ENCODE measurements around the gene NAV2.

The NAV2 gene

DNA sequence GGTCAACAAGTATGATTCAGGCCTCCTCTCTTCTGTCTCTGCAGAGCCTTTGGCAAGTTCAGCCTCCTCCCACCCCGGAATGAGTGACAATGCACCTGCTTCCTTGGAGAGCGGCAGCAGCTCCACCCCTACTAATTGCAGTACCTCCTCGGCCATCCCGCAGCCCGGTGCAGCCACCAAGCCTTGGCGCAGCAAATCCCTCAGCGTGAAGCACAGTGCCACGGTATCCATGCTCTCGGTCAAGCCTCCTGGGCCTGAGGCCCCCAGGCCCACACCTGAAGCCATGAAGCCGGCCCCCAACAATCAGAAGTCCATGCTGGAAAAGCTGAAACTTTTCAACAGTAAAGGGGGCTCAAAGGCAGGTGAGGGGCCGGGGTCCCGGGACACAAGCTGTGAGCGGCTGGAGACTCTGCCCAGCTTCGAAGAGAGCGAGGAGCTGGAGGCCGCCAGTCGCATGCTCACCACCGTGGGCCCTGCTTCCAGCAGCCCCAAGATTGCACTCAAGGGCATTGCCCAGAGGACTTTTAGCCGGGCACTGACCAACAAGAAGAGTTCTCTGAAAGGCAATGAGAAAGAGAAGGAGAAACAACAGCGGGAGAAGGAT lies 220.6 kb downstream of the NAV2 start:
- DNase-seq: no peak

GRCh38 chr11:19933801-19934488 lies 221.3 kb downstream of the NAV2 start:
- DNase-seq: no peak

- DNase-seq: no peak
Observed at GRCh38 chr11:19934828-19935259, 222.2 kb downstream of the NAV2 start.

GRCh38 chr11:19935507-19935906 lies 222.9 kb downstream of the NAV2 start:
- DNase-seq: peak; percentile 66

GRCh38 chr11:19936461-19936860 lies 223.8 kb downstream of the NAV2 start:
- DNase-seq: no peak

DNA sequence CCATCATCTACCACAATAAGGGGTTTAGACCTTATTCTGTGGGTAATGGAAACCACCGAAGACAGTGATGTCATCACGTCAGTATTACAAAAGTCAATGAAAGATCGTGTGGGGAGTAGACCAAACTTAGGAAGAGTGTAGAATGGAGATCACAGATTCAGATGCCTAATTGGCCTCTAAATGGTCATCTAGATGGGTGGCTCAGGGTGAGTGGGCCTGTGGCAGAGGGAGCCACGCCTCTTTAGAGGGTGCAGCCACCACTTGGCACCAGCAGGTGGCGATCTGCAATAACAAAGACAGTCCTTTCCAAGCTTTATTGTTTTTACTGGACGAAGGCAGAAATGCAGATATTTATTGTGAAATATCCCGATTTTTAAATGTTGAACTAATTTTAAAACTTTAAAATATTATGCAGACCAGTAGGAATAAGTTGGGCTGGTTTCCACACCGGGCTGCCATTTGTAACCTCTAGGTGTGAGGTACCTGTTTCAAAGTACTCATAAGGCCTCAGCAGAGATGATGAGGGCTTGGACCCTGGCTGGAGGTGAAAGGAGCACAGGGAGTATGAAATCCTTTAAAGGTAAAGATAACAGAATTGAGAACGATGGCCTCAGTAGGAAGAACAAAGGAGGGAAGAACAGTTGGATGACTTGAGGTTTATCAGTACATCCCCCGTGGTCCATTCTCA lies 225.7 kb downstream of the NAV2 start:
- DNase-seq: peak; percentile 77

DNA sequence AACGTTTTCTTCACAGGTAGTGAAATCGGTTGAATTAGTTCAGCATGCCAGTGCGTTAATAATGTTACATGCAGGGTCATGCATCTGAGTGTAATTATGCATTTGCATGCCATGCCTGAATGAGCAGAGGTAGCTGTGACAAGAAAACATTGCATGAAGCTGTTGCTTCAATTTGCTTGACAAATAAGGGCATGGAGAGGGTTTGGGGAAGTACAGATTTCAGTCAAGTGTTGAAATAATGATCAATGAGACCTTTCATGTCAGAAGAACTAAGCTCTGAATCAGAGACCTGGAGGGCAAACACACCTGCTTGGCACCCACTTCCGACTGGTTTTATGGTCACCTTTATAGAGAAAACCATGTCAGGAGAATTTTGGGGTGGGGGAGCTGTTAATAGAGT lies 226.2 kb downstream of the NAV2 start:
- DNase-seq: peak; percentile 82

GRCh38 chr11:19939415-19939929 lies 226.8 kb downstream of the NAV2 start:
- DNase-seq: peak; percentile 54

- no peak for DNase-seq
Observed at GRCh38 chr11:19940831-19941230, 228.2 kb downstream of the NAV2 start.

DNA sequence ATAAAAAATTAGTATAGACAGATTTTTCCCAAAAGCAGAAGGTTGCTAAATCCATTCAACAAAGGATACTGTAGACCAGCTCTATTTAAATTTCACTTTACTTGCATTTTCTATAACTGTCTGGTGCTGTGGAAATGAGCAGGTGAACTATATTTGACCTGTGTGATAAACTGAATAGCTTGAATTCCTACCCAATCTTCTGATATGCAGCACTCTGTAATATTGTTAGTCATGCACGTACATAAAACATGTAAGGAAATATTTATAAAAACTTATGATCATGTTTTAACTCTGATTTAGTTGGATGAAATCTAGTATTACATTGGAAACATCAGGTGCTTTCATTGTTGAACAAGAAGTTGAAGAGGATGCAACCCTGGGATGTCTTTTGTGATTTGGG lies 234.0 kb downstream of the NAV2 start:
- DNase-seq: no peak

DNA sequence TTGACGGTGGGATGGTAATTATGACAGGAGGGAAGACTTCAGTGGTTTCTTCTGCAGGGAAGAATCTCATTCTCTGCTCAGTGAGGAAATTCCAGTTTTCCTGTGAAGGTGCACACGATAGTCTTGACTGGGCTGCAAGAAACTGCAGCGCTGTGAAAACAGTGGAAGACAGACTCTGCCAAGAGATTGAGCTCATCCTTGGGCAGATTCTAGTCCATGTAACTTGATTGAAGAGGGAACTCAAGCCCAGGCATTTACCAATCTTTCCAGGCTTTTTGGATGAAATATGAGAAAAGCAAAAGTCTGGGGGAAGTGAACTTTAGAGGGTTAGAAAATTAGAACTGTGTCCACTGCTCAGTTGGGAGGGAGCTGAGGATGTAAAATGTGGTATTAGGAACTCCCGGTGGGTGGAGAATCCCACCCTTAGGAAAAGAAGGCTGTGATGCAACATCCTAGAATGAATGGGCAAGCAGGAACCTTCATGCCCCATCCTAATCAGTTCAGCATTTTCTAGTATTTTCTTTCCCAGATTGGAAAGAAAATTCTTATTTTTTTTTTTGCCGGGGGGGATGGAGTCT lies 235.0 kb downstream of the NAV2 start:
- DNase-seq: no peak

DNA sequence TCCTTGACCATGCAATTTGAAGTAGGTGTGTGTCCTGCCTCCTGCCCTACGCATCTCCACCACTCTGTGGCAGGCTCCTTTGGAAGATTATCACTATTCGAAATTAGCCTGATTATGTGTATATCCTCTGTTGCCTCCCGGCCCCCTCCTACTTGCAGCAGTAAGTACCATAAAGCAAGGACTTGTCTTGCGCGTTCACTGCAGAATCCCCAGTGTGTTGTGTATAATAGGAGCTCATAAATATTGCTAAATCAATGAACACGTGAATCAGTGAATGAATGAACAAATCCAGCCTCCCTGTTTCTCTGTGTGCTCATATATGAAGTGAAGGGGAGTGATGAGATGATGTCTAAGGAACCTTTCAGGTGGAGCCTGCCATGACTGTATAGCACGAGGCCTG lies 237.0 kb downstream of the NAV2 start:
- DNase-seq: no peak

- peak; percentile 84 for DNase-seq
Observed at GRCh38 chr11:19951558-19952115, 239.0 kb downstream of the NAV2 start.

DNA sequence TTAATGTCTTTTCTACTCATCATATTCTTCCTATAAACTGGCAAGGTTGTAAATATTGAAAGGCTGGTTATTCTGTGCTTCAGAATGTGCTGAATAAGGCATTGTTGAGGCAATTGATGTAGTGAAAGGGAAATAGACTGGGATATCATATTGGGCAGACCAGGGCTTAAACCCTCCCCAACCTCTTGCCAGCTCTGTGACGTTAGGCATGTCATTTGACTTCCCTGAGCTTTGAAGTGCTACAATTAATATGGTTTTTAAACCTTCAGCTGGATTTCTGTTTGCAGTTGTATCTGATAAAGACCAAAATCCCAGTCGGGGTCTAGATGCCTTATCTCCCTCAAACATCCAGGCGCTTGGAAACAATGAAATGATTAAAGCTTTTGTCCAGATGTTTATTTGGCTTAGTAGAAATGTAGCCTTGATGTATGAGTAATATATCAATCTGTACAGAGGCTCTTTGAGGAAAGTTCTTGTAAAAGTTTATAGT lies 239.5 kb downstream of the NAV2 start:
- peak; percentile 49 for DNase-seq

- DNase-seq: no peak
Observed at GRCh38 chr11:19952911-19953310, 240.3 kb downstream of the NAV2 start.

DNA sequence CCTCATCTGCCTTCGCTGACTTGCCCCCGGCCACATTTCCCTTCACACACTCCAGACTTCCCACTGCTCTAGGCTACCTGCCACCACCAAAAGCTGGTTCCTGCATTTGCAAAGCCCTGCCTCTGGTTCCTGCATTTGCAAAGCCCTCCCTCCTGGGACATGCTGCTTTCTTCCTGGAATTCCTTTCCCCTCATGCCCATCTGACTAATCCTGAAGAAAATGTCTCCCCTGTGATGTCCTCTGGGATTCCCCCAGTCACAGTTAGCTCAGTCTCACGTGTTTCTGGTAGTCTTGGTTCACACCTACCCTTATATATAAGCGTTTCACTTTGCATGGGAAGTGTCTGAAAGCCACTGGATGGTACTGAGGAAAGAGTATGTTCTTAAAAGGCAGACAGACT lies 240.7 kb downstream of the NAV2 start:
- peak; percentile 36 for DNase-seq

DNA sequence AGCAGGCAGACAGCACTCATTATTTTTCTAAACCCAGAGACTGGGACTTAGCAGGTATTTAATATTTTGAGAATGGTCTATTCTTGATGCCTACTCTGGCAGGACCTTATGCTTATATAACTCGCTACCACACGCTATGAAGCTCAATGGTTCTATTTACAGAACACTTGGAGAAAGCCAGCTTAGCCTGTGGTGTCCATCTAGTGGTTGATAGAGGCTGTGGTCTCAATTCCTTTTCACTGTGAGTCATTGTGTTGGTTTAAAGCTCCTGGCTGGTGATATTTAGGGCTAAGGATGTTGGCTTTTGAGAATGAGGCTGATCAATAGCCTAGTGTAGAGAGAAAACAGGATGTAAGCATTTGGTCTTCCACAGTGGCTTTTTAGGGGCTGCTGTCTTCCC lies 241.3 kb downstream of the NAV2 start:
- DNase-seq: peak; percentile 94

DNA sequence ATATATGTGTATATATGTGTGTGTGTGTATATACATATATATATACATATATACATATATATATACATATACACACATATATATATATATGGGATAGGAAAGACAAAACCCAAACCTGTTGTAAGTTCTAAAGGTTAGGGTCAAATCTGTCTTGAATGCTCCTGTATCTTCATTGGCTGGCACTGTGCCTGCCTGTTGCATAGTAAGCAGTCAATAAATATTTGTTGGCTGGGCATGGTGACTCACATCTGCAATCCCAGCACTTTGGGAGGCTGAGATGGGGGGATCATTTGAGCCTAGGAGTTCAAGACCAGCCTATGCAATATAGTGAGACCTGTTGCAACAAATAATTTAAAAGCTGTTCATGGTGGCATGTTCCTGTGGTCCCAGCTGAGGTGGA lies 242.3 kb downstream of the NAV2 start:
- DNase-seq: peak; percentile 48

GRCh38 chr11:19955660-19956059 lies 243.0 kb downstream of the NAV2 start:
- no peak for DNase-seq

DNA sequence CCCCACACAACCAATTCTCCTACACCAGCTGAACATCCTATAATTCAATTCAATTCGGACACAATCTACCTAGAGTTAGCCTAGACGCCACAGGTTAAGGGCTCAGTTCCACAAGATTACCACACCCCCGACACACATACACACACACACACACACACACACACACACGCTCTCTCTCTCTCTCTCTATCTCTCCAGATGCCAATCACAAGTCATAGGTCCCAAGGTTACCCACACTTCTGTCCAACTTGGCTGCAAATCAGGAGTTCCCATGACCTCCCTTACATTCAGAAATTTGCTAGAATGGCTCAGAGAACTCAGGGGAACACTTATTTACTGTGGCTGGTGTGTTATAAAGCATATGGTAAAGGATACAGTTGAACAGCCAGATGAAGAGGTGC lies 243.6 kb downstream of the NAV2 start:
- no peak for DNase-seq

DNA sequence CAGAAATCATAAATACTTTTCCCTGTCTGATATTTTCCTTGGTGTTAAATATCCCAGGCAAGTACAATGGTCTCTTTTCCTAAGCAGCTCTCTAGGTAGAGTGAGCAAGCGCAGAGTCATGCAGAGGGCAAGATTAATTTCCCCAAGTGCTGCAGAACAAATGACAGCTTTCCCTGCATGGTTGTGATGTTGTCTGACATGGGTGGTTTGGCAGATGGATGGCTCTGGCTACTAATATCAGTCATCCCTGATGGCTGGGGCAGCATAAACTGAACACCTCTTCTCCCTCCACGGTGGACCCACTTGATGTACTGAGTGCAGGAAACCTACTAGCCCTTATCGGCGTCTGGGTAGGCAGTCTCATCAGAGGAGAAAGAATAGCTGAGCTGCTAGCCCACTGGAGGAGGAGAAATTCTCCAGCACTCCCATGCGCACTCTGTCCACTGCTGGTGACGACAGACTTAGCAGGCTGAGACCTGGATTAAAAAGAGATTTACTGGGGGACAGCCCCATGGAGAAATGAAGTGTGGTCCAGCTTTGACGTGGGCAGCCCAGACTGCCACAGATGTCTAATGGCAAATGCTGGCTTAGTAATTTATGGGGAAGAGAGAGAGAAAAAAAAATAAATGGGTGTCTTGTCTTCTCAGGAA lies 244.8 kb downstream of the NAV2 start:
- no peak for DNase-seq

GRCh38 chr11:19958204-19958603 lies 245.6 kb downstream of the NAV2 start:
- DNase-seq: no peak

DNA sequence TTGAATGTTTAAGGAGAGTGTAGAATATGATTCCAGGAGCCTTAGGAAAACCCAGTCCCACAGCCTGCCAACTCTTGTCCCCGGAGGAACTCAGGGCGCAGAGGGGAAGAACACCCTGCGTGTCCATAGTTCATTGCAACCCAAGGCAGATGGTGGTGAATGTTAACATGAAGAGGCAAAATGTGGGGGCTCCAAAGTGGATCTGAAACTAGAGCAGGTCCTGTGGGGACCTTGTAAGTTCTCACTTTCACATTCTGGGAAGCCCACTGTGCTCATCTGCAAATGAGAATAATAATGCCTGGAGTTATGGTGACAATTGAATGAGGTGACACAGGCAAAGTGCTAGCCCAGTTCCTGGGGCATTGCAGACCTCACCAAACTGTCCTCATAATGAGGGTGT lies 246.6 kb downstream of the NAV2 start:
- DNase-seq: no peak
